Activated T-helper 2 cell treated with anti-CD3 and anti-CD28 coated beads, Interferon-gamma antibody, Interleukin-2, Interleukin-4, amounts not matched to agents 10 μg/mL and 5 μg/mL and 100 μg/mL, durations not matched to agents 14 hours and 24 hours and 36 hours (primary cell): ENCODE measurements around the gene KMT2E. TPM values are rescaled to one million over a fixed set of nuclear protein-coding genes. Genes with fewer than 3 reads are reported as not detected.
A peak's percentile ranks its signal among the peaks of the same experiment; 100 is the strongest.
"Not testable (repeated sequence)": the region's sequence is repeated elsewhere in the genome, so short reads cannot be mapped to it uniquely, and the experiment has no call there.

Source experiments
- DNase-seq: peaks from one replicate; pipeline ENCODE4 v3.0.0; 2021; ENCODE audit warnings: low spot score
- H3K27ac Mint-ChIP-seq: one replicate; pipeline ENCODE4 v1.8.0; 2021; ENCODE audit warnings: mixed read lengths
- H3K27me3 Mint-ChIP-seq: one replicate; pipeline ENCODE4 v1.8.0; 2021; ENCODE audit warnings: low read depth, mixed read lengths
- H3K36me3 Mint-ChIP-seq: one replicate; pipeline ENCODE4 v1.8.0; 2021; ENCODE audit warnings: low read depth, mixed read lengths
- H3K4me1 Mint-ChIP-seq: one replicate; pipeline ENCODE4 v1.8.0; 2021; ENCODE audit warnings: low read depth, mixed read lengths
- H3K4me3 Mint-ChIP-seq: one replicate; pipeline ENCODE4 v1.8.0; 2021; ENCODE audit warnings: low read depth, mild to moderate bottlenecking, moderate library complexity, mixed read lengths
- H3K9me3 Mint-ChIP-seq: one replicate; pipeline ENCODE4 v1.8.0; 2021; ENCODE audit warnings: mixed read lengths
- intact Hi-C: fragments of 100-400 bp; cut with micrococcal nuclease; formaldehyde crosslinking; loops from one replicate; pipeline ENCODE4 v1.15.1; 2023
- total RNA-seq: library from RNA; stranded (reverse); gene quantifications from 2 replicates; pipeline ENCODE4 v1.2.3, GENCODE V29; 2022

KMT2E gene
- total RNA-seq, 1 donor from 2014 or later, result 135 TPM

DNA sequence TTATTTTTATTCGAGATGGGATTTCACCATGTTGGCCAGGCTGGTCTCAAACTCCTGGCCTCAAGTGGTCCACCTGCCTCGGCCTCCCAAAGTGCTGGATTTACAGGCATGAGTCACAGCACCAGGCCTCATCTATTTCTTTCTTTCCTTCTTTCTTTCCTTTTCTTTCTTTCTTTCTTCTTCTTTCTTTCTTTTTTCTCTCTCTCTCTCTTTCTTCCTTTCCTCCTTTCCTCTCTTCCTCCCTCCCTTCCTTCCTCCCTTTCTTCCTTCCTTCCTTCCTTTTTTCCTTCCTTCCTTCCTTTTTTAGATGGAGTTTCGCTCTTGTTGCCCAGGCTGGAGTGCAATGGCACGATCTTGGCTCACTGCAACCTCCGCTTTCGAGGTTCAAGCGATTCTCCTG lies 36.9 kb downstream of the KMT2E start:
- H3K27me3 Mint-ChIP-seq, H3K4me3 Mint-ChIP-seq, H3K9me3 Mint-ChIP-seq, DNase-seq: not testable (repeated sequence)
- H3K27ac Mint-ChIP-seq, result peak overlapping the region; percentile 54
- intact Hi-C loops, result loop anchor here (5.0 kb wide), 1 partner anchor 34 kb away; no protein-coding TSS in a partner anchor
- peaks cover 22% of the 10 kb centered on the region for H3K4me1 Mint-ChIP-seq
- H3K36me3 Mint-ChIP-seq, result peaks cover 73% of the 10 kb centered on the region

DNA sequence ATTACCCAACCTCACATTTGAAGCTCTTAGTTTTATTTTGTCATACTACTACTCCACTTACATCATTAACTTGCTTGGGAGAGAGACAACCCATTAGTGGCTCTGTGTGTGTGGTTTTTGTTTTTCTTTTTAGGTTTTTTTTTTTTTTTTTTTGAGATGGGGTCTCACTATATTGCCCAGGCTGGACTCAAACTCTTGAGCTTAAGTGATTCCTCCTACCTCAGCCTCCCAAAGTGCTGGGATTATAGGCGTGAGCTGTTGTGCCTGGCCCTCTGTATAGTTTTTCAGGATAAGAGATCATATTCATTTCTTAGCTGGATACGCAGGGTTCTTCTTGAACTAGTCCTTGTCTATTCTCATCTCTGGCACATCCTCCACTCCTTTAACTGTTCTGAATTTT lies 41.1 kb downstream of the KMT2E start:
- no peaks in the 10 kb centered on the region for H3K9me3 Mint-ChIP-seq
- H3K27ac Mint-ChIP-seq, result no peak overlapping the region
- H3K36me3 Mint-ChIP-seq, result peaks cover 61% of the 10 kb centered on the region
- H3K27me3 Mint-ChIP-seq, result no peaks in the 10 kb centered on the region
- H3K4me1 Mint-ChIP-seq, result peaks cover 32% of the 10 kb centered on the region
- DNase-seq, result no peak
- H3K4me3 Mint-ChIP-seq, result no peak overlapping the region
- intact Hi-C loops, result no loop called here

DNA sequence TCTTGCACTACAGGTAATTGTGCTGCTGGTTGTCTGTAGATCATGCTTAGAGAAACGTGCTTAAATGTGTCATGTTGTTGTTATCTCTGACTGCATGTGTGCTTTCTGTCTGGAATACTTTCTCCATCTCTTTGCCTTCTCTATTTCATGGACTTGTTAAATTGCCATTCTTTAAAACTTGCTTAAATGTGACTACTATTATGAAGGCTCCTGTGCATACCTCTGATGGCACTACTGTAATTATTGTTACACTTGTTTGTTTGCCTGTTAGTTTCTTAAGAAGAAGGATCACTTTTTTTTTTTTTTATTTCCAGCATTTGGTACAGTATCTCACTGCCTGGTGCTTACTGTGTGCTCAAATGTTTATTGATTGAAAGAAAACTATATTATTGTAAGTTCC lies 41.6 kb downstream of the KMT2E start:
- Mint-ChIP-seq H3K4me1 (peaks cover 32% of the 10 kb centered on the region), H3K4me3 (no peak overlapping the region)
- intact Hi-C loops, result no loop called here

DNA sequence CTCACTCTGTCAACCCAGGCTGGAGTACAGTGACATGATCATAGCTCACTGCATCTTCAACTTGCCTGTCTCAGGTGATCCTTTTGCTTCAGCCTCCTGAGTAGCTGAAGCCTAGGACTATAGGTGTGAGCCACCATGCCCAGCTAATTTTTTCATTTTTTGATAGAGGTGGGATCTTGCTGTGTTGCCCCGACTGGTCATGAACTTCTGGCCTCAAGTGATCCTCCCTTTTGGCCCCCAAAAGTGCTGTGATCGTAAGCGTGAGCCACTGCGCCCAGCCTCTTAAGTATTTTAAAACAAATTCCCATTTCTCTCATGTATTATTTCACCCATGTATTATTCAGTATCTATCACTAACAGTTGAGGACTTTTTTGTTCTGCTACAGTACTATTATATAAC lies 43.5 kb downstream of the KMT2E start:
- peaks cover 37% of the 10 kb centered on the region for H3K4me1 Mint-ChIP-seq
- DNase-seq, result no peak
- no peaks in the 10 kb centered on the region for H3K9me3 Mint-ChIP-seq
- H3K27ac Mint-ChIP-seq, result no peak overlapping the region
- peaks cover 58% of the 10 kb centered on the region for H3K36me3 Mint-ChIP-seq
- intact Hi-C loops, result no loop called here
- H3K4me3 Mint-ChIP-seq, result no peak overlapping the region
- no peaks in the 10 kb centered on the region for H3K27me3 Mint-ChIP-seq

More for the DNA sequence above, 41.6 kb downstream of the KMT2E start:
- DNase-seq, result no peak
- Mint-ChIP-seq H3K27me3 (no peaks in the 10 kb centered on the region), H3K36me3 (peaks cover 59% of the 10 kb centered on the region), H3K9me3 (no peaks in the 10 kb centered on the region), H3K27ac (peak overlapping the region; percentile 18)

DNA sequence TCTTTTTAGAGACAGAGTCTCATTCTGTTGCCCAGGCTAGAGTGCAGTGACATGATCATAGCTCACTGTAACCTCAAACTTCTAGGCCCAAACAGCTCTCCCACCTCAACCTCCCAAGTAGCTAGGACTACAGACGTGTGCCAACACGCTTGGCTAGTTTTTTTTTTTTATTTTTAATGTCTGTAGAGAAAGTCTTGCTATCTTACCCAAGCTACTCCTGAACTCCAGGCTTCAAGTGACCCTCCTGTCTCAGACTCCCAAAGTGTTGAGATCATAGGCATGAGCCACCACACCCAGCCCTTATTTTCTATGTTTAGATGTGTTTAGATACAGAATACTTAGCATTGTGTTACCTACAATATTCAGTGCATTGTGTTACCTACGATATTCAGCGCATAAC lies 46.4 kb downstream of the KMT2E start:
- peaks cover 69% of the 10 kb centered on the region for H3K36me3 Mint-ChIP-seq
- peaks cover 35% of the 10 kb centered on the region for H3K4me1 Mint-ChIP-seq
- intact Hi-C loops, result no loop called here
- H3K4me3 Mint-ChIP-seq, result no peak overlapping the region
- no peak overlapping the region for H3K27ac Mint-ChIP-seq
- no peaks in the 10 kb centered on the region for H3K9me3 Mint-ChIP-seq
- H3K27me3 Mint-ChIP-seq, result no peaks in the 10 kb centered on the region
- no peak for DNase-seq

DNA sequence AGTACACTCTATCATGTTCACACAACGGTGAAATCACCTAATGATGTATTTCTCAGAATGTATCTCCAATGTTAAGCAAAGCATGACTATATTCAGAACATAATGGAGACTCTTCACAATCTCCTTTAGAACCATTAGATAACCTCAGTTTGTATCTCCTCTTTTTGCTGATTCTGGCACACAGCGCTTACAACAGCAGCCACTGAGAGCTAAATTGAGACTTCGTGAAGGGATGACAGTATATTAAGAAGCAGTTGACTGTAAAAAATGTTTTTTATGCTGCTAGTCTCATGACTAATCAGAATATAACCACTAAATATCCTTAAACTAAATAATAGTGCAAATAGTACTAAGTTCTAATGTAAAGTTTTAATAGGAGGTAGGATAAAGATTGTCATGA lies 46.9 kb downstream of the KMT2E start:
- H3K27me3 Mint-ChIP-seq, result no peaks in the 10 kb centered on the region
- no peaks in the 10 kb centered on the region for H3K9me3 Mint-ChIP-seq
- no peak overlapping the region for H3K4me3 Mint-ChIP-seq
- H3K4me1 Mint-ChIP-seq, result peaks cover 32% of the 10 kb centered on the region
- DNase-seq, result no peak
- intact Hi-C loops, result no loop called here
- peaks cover 69% of the 10 kb centered on the region for H3K36me3 Mint-ChIP-seq
- peak overlapping the region; percentile 3 for H3K27ac Mint-ChIP-seq

DNA sequence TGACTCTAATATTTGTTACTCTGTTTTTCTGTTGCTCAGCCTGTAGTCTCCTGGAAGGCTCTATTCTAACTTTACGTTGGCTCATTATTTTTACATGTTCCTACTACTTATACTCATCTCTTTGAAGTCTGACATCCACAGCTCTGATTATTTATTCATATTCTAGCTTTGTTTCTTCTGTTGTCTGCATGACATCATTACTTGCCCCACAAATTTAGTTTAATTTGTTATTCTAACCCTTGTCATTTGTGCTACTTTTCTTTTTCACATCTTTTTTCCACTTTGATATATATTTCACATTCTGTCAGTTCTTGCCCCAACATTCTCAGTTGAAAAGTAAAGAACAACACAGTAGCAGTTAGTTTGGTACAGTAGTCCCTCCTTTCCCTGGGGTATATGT lies 51.1 kb downstream of the KMT2E start:
- DNase-seq, result no peak
- Mint-ChIP-seq H3K27ac (no peak overlapping the region), H3K27me3 (no peaks in the 10 kb centered on the region), H3K9me3 (no peaks in the 10 kb centered on the region), H3K4me3 (no peak overlapping the region), H3K4me1 (peaks cover 18% of the 10 kb centered on the region), H3K36me3 (peaks cover 78% of the 10 kb centered on the region)
- intact Hi-C loops, result loop anchor here (5.0 kb wide), 2 partner anchors 37 to 83 kb away; no protein-coding TSS in a partner anchor

DNA sequence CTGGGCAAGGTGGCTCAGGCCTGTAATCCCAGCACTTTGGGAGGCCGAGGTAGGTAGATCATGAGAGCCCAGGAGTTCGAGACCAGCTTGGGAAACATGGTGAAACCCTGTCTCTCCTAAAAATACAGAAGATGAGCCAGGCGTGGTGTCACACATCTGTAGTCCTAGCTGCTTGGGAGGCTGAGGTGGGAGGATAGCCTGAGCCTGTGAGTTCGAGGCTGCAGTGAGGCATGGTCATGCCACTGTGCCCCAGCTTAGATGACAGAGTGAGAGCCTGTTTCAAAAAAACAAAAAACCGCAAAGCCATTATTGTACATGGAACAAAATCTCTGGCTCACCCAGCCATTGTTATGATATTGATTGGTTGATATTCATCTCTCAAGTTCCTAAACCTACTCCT lies 53.7 kb downstream of the KMT2E start:
- Mint-ChIP-seq H3K27me3 (no peaks in the 10 kb centered on the region), H3K4me1 (peaks cover 10% of the 10 kb centered on the region), H3K36me3 (peaks cover 77% of the 10 kb centered on the region), H3K27ac (no peak overlapping the region), H3K4me3 (no peak overlapping the region), H3K9me3 (no peaks in the 10 kb centered on the region)
- no peak for DNase-seq
- intact Hi-C loops, result loop anchor here (5.0 kb wide), 2 partner anchors 35 to 85 kb away; no protein-coding TSS in a partner anchor

DNA sequence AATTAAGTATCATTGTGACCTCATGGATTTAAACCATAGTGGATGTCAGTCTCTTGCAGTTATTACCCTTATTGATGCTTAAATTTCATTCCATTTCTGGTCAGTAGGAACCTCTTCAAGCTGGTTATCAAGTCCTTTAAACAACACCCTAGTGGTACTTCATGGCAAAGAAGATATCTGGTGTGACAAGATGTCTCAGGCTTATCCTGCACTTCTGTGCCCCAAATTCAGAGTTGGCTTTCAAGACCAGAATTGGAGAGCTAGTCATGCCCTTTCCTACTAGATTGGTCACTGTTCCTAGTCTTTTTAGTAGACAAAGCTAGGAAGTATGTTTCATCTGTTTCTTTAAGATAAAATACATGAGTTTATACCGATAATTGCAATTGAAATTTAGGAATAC lies 54.9 kb downstream of the KMT2E start:
- no peak overlapping the region for H3K27ac Mint-ChIP-seq
- no peaks in the 10 kb centered on the region for H3K27me3 Mint-ChIP-seq
- intact Hi-C loops, result loop anchor here (5.0 kb wide), 2 partner anchors 33 to 87 kb away; no protein-coding TSS in a partner anchor
- H3K4me3 Mint-ChIP-seq, result no peak overlapping the region
- DNase-seq, result no peak
- H3K9me3 Mint-ChIP-seq, result no peaks in the 10 kb centered on the region
- H3K4me1 Mint-ChIP-seq, result peaks cover 6% of the 10 kb centered on the region
- peaks cover 69% of the 10 kb centered on the region for H3K36me3 Mint-ChIP-seq

DNA sequence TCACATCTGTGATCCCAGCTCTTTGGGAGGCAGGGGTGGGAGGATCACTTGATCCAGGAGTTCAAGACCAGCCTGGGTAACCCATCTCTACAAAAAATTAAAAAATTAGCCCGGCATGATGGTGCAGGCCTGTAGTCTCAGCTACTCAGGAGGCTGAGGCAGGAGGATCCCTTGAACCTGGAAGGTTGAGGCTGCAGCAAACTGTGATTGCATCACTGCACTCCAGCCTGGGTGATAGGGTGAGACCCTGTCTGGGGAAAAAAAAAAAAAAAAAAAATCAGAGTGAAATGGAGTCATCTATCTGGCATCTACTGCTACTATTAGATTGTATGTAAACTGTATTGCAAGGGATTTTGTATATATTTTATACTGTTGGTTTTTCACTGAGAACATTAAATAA lies 59.1 kb downstream of the KMT2E start:
- Mint-ChIP-seq H3K4me3 (no peak overlapping the region), H3K9me3 (no peaks in the 10 kb centered on the region), H3K4me1 (peaks cover 8% of the 10 kb centered on the region), H3K27me3 (no peaks in the 10 kb centered on the region), H3K36me3 (peaks cover 81% of the 10 kb centered on the region), H3K27ac (no peak overlapping the region)
- intact Hi-C loops, result no loop called here
- no peak for DNase-seq

DNA sequence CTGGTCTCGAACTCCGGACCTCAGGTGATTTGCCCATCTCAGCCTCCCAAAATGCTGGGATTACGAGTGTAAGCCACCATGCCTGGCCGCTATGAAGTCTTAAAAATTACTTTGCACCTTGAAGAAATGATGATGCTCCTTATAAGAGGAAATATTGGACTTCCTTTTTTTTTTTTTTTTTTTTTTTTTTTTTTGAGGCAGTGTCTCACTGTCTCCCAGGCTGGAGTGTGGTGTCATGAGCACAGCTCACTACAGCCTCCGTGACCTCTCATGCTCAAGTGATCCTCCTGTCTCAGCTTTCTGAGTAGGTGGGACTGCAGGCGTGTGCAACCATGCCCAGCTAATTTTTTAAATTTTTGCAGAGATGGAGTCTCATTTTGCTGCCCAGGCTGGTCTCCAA lies 65.3 kb downstream of the KMT2E start:
- H3K4me1 Mint-ChIP-seq, result peaks cover 8% of the 10 kb centered on the region
- H3K27ac Mint-ChIP-seq, result no peak overlapping the region
- H3K4me3 Mint-ChIP-seq, result no peak overlapping the region
- no peaks in the 10 kb centered on the region for H3K27me3 Mint-ChIP-seq
- intact Hi-C loops, result loop anchor here (5.0 kb wide), 1 partner anchor 42 kb away; no protein-coding TSS in a partner anchor
- no peak for DNase-seq
- peaks cover 89% of the 10 kb centered on the region for H3K36me3 Mint-ChIP-seq
- H3K9me3 Mint-ChIP-seq, result no peaks in the 10 kb centered on the region

DNA sequence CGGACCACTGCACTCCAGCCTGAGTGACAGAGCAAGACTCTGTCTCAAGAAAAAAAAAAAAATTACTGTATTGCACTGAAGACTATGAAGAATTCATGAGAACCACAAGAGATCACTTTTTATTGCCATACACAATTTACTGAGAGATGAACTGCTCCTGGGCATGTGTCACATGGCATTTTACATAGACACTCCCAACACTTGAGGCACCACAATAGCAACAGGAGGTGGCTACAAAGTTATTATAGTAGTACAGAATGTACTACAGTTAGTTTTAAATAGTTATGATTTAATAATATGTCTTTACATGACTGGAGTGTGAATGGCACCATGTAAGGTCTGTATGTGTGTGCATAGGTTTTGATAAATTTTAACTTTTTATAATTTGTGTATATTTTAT lies 70.6 kb downstream of the KMT2E start:
- Mint-ChIP-seq H3K36me3 (peaks cover 71% of the 10 kb centered on the region), H3K27ac (no peak overlapping the region), H3K27me3 (no peaks in the 10 kb centered on the region), H3K4me1 (peaks cover 15% of the 10 kb centered on the region), H3K9me3 (no peaks in the 10 kb centered on the region), H3K4me3 (no peak overlapping the region)
- DNase-seq, result no peak
- intact Hi-C loops, result no loop called here

DNA sequence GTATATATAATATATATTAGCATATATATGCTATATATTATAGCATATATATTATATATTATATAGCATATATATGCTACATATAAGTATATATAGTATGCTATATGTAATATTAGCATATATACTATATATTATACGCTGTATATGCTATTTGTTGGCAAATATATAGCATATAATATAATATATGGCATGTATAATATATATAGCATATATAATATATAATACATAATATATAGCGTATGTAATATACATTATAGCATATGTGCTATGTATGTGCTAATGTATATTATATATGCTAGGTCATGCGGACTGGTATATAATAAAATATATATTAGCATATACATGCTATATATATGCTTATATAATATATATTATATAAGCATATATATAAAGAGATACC lies 72.8 kb downstream of the KMT2E start:
- H3K27me3 Mint-ChIP-seq, result no peaks in the 10 kb centered on the region
- H3K36me3 Mint-ChIP-seq, result peaks cover 68% of the 10 kb centered on the region
- H3K9me3 Mint-ChIP-seq, result no peaks in the 10 kb centered on the region
- intact Hi-C loops, result no loop called here
- H3K4me1 Mint-ChIP-seq, result peaks cover 15% of the 10 kb centered on the region
- no peak overlapping the region for H3K27ac Mint-ChIP-seq
- no peak overlapping the region for H3K4me3 Mint-ChIP-seq
- no peak for DNase-seq

DNA sequence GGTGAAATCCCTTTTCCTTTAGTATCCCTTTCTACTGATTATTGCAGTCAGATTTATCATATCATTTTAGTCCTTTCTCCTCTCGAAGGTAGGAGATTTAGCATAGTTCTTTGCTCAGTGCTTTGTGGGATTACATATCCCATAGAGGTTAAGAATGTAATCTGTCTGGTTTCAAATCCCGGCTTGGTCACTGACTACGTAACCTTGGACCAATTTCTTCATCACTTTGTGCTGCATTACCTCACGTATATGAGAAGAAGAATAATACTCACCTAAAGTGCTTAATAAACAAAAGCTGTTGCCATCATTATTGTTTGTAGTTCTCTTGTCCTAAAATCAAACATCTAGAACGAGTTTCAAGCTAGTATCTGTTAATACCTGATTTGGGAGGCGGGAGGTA lies 74.0 kb downstream of the KMT2E start:
- peaks cover 12% of the 10 kb centered on the region for H3K4me1 Mint-ChIP-seq
- H3K36me3 Mint-ChIP-seq, result peaks cover 69% of the 10 kb centered on the region
- H3K9me3 Mint-ChIP-seq, result no peaks in the 10 kb centered on the region
- H3K27ac Mint-ChIP-seq, result peak overlapping the region; percentile 21
- H3K27me3 Mint-ChIP-seq, result no peaks in the 10 kb centered on the region
- H3K4me3 Mint-ChIP-seq, result no peak overlapping the region
- intact Hi-C loops, result no loop called here
- DNase-seq, result no peak
